Adrenal gland (tissue), 5 donors: ENCODE results near the gene SHB.

Source experiments
- CTCF ChIP-seq, 6 experiments: fragments of 450-650 bp in 4 of 6; fragments of 200-600 bp in 2 of 6; sonication (generic) in 1 of 6; IDR thresholded peaks; 1 replicate in 5 of 6; 2 replicates in 1 of 6; pipeline versions ENCODE4 v1.5.1 to v1.8.0; 2016 to 2021; ENCODE audit warnings: antibody characterized with exemption in 6 of 6, mild to moderate bottlenecking in 2 of 6, moderate library complexity in 1 of 6
- POLR2A ChIP-seq, 2 donors: fragments of 450-650 bp; IDR thresholded peaks; one replicate each; pipeline ENCODE4 v1.6.1; 2017; ENCODE audit warnings: antibody characterized with exemption in 2 of 2, mild to moderate bottlenecking in 2 of 2, moderate library complexity in 1 of 2
- donor health status: DM: no; HTN: no; CAD: no.

DNA sequence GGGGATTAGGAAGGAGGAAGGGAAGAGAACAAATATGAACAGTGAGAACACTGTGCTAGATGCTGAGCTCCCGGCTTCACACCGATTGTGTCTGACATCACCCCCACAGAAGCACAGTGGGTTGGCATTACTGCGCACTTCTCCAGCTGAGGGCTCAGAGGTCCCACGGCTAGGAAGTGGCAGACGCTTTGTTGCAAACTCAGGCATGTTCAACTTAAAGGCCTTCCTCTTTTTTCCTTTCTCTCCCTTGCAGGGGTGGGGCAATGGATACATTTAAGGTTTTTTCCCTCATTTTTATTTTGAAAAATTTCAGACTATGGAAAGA lies 15.5 kb upstream of the SHB start:
- TF ChIP-seq CTCF (IDR thresholded peaks at IDR 0.05) (no peak), POLR2A (IDR thresholded peaks at IDR 0.05) (no peak)
